GM12874 (cell line): ENCODE results near the gene DPP7.

ENCODE experiments used
- CTCF ChIP-seq: IDR thresholded peaks from 2 replicates; pipeline ENCODE4 v1.5.1; 2011; ENCODE audit warnings: low read depth, mild to moderate bottlenecking, control low read depth, low read length, moderate library complexity; ENCODE audit not compliant: insufficient read depth

The DPP7 gene

GRCh38 chr9:137063311-137064026 lies 51.1 kb downstream of the DPP7 start:
- TF ChIP-seq CTCF: no peak

- TF ChIP-seq CTCF: no peak
These were observed 52.1 kb downstream of the DPP7 start for GRCh38 chr9:137062384-137062783.
